Stomach (tissue), 9 donors: ENCODE results near the gene FHOD1. TPM values are rescaled to one million over a fixed set of nuclear protein-coding genes. Genes with fewer than 3 reads are reported as not detected.
A peak's percentile ranks its signal among the peaks of the same experiment; 100 is the strongest.

ENCODE experiments used
- DNase-seq, 2 donors: peaks; one replicate each; pipeline versions ENCODE4 v3.0.0 to v3.0.0-alpha.2; 2013 to 2019
- H3K27ac ChIP-seq, 5 donors: fragments of 200-600 bp in 4 of 5; sonication (generic) in 4 of 5; one replicate each; pipeline ENCODE4 v1.5.1; 2013 to 2019; ENCODE audit warnings: mild to moderate bottlenecking in 1 of 5, moderate library complexity in 1 of 5
- H3K27me3 ChIP-seq, 3 donors: fragments of 200-600 bp; sonication (generic); one replicate each; pipeline ENCODE4 v1.5.1; 2017 to 2019; ENCODE audit warnings: mixed run types in 1 of 3
- H3K36me3 ChIP-seq, 4 donors: fragments of 200-600 bp; sonication (generic); 1 replicate in 3 of 4; 2 replicates in 1 of 4; pipeline ENCODE4 v1.5.1; 2016 to 2019
- H3K4me1 ChIP-seq, 4 donors: fragments of 200-600 bp; sonication (generic); one replicate each; pipeline ENCODE4 v1.5.1; 2016 to 2019
- H3K4me3 ChIP-seq, 4 donors: fragments of 200-600 bp; sonication (generic) in 3 of 4; one replicate each; pipeline ENCODE4 v1.5.1; 2016 to 2019; ENCODE audit warnings: mild to moderate bottlenecking in 1 of 4
- H3K9me3 ChIP-seq, 4 donors: fragments of 200-600 bp; sonication (generic); one replicate each; pipeline ENCODE4 v1.5.1; 2016 to 2019
- EP300 ChIP-seq: sonication (generic); formaldehyde crosslinking; IDR thresholded peaks from one replicate; pipeline ENCODE4 v1.6.1; 2017; ENCODE audit warnings: antibody characterized with exemption
- POLR2A ChIP-seq, 4 donors: fragments of 450-650 bp; IDR thresholded peaks; one replicate each; pipeline ENCODE4 v1.6.1; 2016; ENCODE audit warnings: antibody characterized with exemption in 4 of 4, control low read depth in 2 of 4, mild to moderate bottlenecking in 1 of 4, moderate library complexity in 1 of 4
- POLR2AphosphoS5 ChIP-seq, 3 donors: sonication (generic); formaldehyde crosslinking; IDR thresholded peaks; one replicate each; pipeline ENCODE4 v1.6.1; 2016; ENCODE audit warnings: antibody characterized with exemption in 3 of 3
- WGBS, 5 donors: extraction: QIAGEN DNeasy Blood & Tissue Kit in 3 of 5; methylation state at CpG; one replicate each; pipeline versions ENCODE4 v1.1.5 to v1.1.7; 2013 to 2018; 5-methylcytosine and 5-hydroxymethylcytosine counted together
- intact Hi-C: fragments of 100-400 bp; cut with DNase I; formaldehyde crosslinking; loops from one replicate; pipeline ENCODE4 v1.15.1; 2023; ENCODE audit warnings: low total_unique reads
- polyA plus RNA-seq, 3 donors: library from polyadenylated mRNA; stranded (reverse); fragments of 200-250 nt; gene quantifications; one replicate each; pipeline ENCODE4 v1.2.3, GENCODE V29; 2013
- total RNA-seq, 5 donors: library from RNA; depleted of rRNA; stranded (reverse); fragments of >200 nt; gene quantifications; one replicate each; pipeline versions ENCODE4 v1.1.0 to v1.2.3, GENCODE V29; 2014 to 2016
- TF ChIP-seq, protein P1 (sequence below), 7 experiments: fragments of 450-650 bp in 4 of 7; fragments of 200-600 bp in 3 of 7; sonication (generic) in 3 of 7; IDR thresholded peaks; one replicate each; pipeline ENCODE4 v1.5.1; 2016 to 2019; ENCODE audit warnings: antibody characterized with exemption in 7 of 7, control low read depth in 2 of 7, mild to moderate bottlenecking in 1 of 7
- donor health status: healthy with polysubstance abuse.
- donor health status: Bipolar disorder and iron deficiency.
- donor health status: healthy.

The FHOD1 gene
- total and polyA plus RNA-seq, 8 donors: 6.1 to 101 (median 17.5) TPM

DNA sequence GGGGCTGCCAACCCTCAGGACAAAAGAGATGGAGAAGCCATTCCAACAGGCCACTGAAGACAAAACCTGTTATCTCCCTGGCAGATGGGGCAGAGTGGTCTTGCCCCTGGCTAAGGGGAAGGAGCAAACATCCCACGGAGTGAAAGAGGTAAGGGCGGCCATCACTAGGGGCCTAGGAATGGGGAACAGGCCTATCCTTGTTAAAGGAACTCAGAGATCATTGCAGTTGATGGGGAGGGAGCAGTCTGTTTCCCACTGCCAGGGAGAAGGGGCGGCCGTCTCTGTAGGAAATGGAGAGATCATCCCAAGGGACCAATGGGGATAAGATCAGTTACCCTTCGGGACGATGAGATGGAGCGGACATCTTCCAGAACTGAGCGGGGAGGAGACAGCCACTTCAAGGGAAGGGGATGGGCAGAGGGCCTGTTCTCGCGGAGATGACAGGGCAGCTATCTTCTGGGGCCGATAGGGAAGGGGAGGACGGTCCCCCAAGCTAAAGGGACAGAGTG lies 20.9 kb downstream of the FHOD1 start:
- TF ChIP-seq, protein P1, sequence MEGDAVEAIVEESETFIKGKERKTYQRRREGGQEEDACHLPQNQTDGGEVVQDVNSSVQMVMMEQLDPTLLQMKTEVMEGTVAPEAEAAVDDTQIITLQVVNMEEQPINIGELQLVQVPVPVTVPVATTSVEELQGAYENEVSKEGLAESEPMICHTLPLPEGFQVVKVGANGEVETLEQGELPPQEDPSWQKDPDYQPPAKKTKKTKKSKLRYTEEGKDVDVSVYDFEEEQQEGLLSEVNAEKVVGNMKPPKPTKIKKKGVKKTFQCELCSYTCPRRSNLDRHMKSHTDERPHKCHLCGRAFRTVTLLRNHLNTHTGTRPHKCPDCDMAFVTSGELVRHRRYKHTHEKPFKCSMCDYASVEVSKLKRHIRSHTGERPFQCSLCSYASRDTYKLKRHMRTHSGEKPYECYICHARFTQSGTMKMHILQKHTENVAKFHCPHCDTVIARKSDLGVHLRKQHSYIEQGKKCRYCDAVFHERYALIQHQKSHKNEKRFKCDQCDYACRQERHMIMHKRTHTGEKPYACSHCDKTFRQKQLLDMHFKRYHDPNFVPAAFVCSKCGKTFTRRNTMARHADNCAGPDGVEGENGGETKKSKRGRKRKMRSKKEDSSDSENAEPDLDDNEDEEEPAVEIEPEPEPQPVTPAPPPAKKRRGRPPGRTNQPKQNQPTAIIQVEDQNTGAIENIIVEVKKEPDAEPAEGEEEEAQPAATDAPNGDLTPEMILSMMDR (IDR thresholded peaks at IDR 0.05): no peak
- TF ChIP-seq POLR2AphosphoS5 (IDR thresholded peaks at IDR 0.05) (no peak), EP300 (no peak), POLR2A (IDR thresholded peaks at IDR 0.05) (no peak)
- intact Hi-C loops: no loop called here
- Histone ChIP-seq H3K9me3 (no peaks in the 10 kb centered on the region), H3K4me3 (peak overlapping the region; percentile 92 to 100 (median 99)), H3K27me3 (no peaks in the 10 kb centered on the region), H3K36me3 (peaks cover 28 to 41% (median 34%) of the 10 kb centered on the region in 4 donors), H3K27ac (peak overlapping the region; percentile 20 to 87 (median 86)), H3K4me1 (peaks cover 9 to 55% (median 38%) of the 10 kb centered on the region in 4 donors)
- DNase-seq: no peak
- WGBS, 5 donors: 10 to 16% (median 14%) methylated on average over 12 of the region's 12 CpGs

DNA sequence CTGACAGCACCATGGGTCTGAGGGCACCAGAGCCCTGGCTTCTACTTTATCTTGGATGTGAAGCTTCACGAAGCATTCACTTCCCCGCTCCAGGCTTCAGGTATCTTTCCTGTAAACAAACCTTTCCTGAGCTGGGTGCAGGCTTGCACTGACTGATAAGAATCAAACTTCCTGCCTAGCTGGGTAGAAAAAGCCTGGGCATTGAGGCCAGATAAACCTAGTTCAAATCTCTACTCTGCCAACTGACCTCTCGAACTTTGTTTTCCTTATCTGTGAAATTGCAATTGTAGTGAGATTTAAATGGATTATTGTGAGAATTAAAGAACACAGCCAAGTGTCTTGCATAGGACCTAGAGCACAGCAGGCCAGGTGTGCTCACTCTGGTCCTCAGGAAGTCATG lies 23.3 kb downstream of the FHOD1 start:
- WGBS, 5 donors: 16 to 42% (median 34%) methylated on average over 3 of the region's 3 CpGs
- DNase-seq: no peak
- Histone ChIP-seq H3K9me3 (no peaks in the 10 kb centered on the region), H3K4me3 (no peak overlapping the region), H3K36me3 (peaks cover 9 to 17% (median 11%) of the 10 kb centered on the region in 4 donors), H3K4me1 (peaks cover 9 to 50% (median 38%) of the 10 kb centered on the region in 4 donors), H3K27ac (peak overlapping the region in 1 of 5 donors; percentile 35), H3K27me3 (no peaks in the 10 kb centered on the region)
- intact Hi-C loops: no loop called here
- TF ChIP-seq POLR2A (IDR thresholded peaks at IDR 0.05) (no peak), POLR2AphosphoS5 (IDR thresholded peaks at IDR 0.05) (no peak), EP300 (no peak)
- TF ChIP-seq, protein P1 (IDR thresholded peaks at IDR 0.05): no peak

DNA sequence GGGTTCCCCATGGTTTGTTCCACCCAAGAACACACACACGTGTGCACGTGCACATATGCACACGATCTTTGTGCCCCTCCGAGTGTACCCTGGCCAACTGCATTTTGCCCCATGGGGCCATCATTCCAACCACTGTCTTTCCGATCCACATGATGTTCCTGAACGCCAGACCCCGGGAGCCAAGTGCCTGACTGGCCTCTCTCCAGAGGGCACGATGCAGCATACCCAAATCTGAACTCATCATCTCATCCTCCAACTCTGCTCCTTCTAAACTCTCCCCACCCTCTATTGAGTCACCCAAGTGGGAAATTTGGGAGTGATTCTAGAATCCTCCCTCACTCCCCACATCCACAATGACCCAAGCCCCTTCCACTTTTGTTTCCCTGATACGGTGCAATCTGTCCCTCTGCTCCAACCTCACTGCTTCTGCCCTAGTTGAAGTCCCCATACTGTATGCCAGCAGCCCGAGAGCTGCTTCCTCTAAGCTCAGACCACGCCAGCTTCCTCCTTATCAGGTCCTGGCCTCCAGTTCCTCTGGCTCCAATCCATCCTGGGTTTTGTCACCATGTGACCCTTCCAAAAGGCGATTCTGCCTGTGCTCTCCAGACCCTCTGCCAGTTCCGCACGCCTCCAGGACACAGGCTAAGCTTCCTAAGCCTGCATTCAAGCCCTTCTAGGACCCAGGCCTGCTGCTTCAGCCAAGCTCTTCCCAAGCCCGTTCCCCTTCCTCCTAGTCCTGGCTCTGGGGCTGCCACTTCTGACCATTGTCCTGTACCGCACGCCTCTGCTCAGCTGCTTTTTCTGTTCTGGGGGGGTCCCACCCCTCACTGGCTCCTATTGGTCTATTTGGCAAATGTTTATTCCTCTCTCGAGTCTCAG lies 30.4 kb downstream of the FHOD1 start:
- no peak overlapping the region for H3K4me3 ChIP-seq
- intact Hi-C loops: no loop called here
- H3K27ac ChIP-seq: peak overlapping the region in 4 of 5 donors; percentile 4 to 58 (median 22)
- WGBS, 5 donors: 52 to 66% (median 54%) methylated on average over 18 of the region's 18 CpGs
- TF ChIP-seq EP300 (no peak), POLR2AphosphoS5 (IDR thresholded peaks at IDR 0.05) (peak in 1 of 3 donors; percentile 18), POLR2A (IDR thresholded peaks at IDR 0.05) (no peak)
- TF ChIP-seq, protein P1 (IDR thresholded peaks at IDR 0.05): no peak
- H3K4me1 ChIP-seq: peaks cover 22 to 45% (median 27%) of the 10 kb centered on the region in 4 donors
- H3K36me3 ChIP-seq: no peaks in the 10 kb centered on the region
- no peaks in the 10 kb centered on the region for H3K9me3 ChIP-seq
- no peaks in the 10 kb centered on the region for H3K27me3 ChIP-seq
- peak in 1 of 2 donors; percentile 61 for DNase-seq

DNA sequence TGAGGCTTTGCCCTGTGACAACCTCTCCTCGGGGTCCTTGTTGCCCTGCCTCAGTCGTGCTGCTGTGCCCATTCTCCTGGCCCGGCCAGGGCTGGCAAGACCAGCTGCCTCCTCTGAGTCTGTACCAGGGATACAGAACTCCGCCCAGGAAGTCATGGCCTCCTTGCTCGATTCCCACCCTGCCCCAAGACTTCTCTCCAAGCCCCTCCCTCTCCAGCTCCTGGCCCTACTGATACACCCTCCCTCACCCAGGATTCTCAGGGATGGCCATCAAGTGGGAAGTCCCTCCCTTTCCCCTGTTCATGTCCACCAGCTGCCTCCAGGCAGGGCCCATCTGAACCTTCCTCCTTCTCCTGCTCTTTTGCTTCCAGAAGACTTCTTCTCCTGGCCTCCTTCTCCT lies 31.6 kb downstream of the FHOD1 start:
- intact Hi-C loops: no loop called here
- no peak for DNase-seq
- Histone ChIP-seq H3K4me3 (no peak overlapping the region), H3K36me3 (peaks cover 0 to 4% (median 0%) of the 10 kb centered on the region in 4 donors), H3K27ac (no peak overlapping the region), H3K27me3 (no peaks in the 10 kb centered on the region), H3K4me1 (peaks cover 22 to 45% (median 27%) of the 10 kb centered on the region in 4 donors), H3K9me3 (no peaks in the 10 kb centered on the region)
- TF ChIP-seq POLR2A (IDR thresholded peaks at IDR 0.05): no peak
- TF ChIP-seq, protein P1 (IDR thresholded peaks at IDR 0.05): no peak
- TF ChIP-seq EP300: no peak
- TF ChIP-seq POLR2AphosphoS5 (IDR thresholded peaks at IDR 0.05): no peak
- WGBS, 5 donors: 67 to 78% (median 73%) methylated on average over 5 of the region's 5 CpGs
